Right lobe of liver (tissue), 4 donors: ENCODE data around the gene SOX8.

Source experiments
- CTCF ChIP-seq, 4 donors: fragments of 200-600 bp in 3 of 4; fragments of 450-650 bp in 1 of 4; IDR thresholded peaks; one replicate each; pipeline versions ENCODE4 v1.5.1 to v1.8.0; 2016 to 2022; ENCODE audit warnings: antibody characterized with exemption in 4 of 4, mild to moderate bottlenecking in 2 of 4
- POLR2A ChIP-seq: fragments of 450-650 bp; IDR thresholded peaks from one replicate; pipeline ENCODE4 v1.6.1; 2017; ENCODE audit warnings: antibody characterized with exemption, mild to moderate bottlenecking
- donor health status: DM: no; HTN: no; CAD: no.
- donor health status: DM: no; HTN: no; CAD: no.
- donor health status: DM: no; HTN: yes; CAD: no.

- TF ChIP-seq CTCF (IDR thresholded peaks at IDR 0.05) (no peak), POLR2A (no peak)
Observed at GRCh38 chr16:995087-995486, 13.5 kb downstream of the SOX8 start.
